HepG2 (cell line): ENCODE results near the gene MAB21L4. TPM values are rescaled to one million over a fixed set of nuclear protein-coding genes. Genes with fewer than 3 reads are reported as not detected.
A peak's percentile ranks its signal among the peaks of the same experiment; 100 is the strongest.

Experiments
- CTCF ChIP-seq: sonication (generic); formaldehyde crosslinking; IDR thresholded peaks from 2 replicates; pipeline ENCODE4 v1.5.0; 2020; ENCODE audit warnings: mild to moderate bottlenecking, missing genetic modification reagents, moderate library complexity
- DMTF1 ChIP-seq: sonication (generic); formaldehyde crosslinking; IDR thresholded peaks from 2 replicates; pipeline ENCODE4 v1.4.0; 2020; ENCODE audit warnings: mild to moderate bottlenecking, missing genetic modification reagents
- EED ChIP-seq: sonication (generic); formaldehyde crosslinking; IDR thresholded peaks from 2 replicates; pipeline ENCODE4 v1.5.0; 2020; ENCODE audit warnings: mild to moderate bottlenecking, missing genetic modification reagents
- ESRRA ChIP-seq: sonication (generic); formaldehyde crosslinking; IDR thresholded peaks from 2 replicates; pipeline ENCODE4 v1.5.1; 2020; ENCODE audit warnings: mild to moderate bottlenecking, low read depth, missing genetic modification reagents
- FOXA1 ChIP-seq, 2 experiments: fragments of 450-650 bp in 1 of 2; sonication (generic) in 1 of 2; formaldehyde crosslinking in 1 of 2; IDR thresholded peaks; 2 replicates each; pipeline versions ENCODE4 v1.4.0 to v1.6.1; 2016 to 2020; ENCODE audit warnings: missing genetic modification reagents in 1 of 2
- GPN1 ChIP-seq: sonication (generic); formaldehyde crosslinking; IDR thresholded peaks from 2 replicates; pipeline ENCODE4 v1.5.1; 2020; ENCODE audit warnings: missing genetic modification reagents, borderline replicate concordance
- GTF2F1 ChIP-seq: fragments of 150-350 bp; IDR thresholded peaks from 2 replicates; pipeline ENCODE4 v1.6.1; 2014; ENCODE audit warnings: low read length
- JUN ChIP-seq: sonication (generic); formaldehyde crosslinking; IDR thresholded peaks from 2 replicates; pipeline ENCODE4 v1.4.0; 2020; ENCODE audit warnings: mild to moderate bottlenecking, missing genetic modification reagents
- MAZ ChIP-seq, 2 experiments: sonication (generic) in 1 of 2; formaldehyde crosslinking in 1 of 2; IDR thresholded peaks; 2 replicates each; pipeline versions ENCODE4 v1.5.0 to v1.6.1; 2012 to 2020; ENCODE audit warnings: low read depth in 2 of 2, mild to moderate bottlenecking in 2 of 2, borderline replicate concordance in 1 of 2, improper control_type of control experiment in 1 of 2, low read length in 1 of 2, missing genetic modification reagents in 1 of 2, moderate library complexity in 1 of 2
- NONO ChIP-seq, 2 experiments: fragments of 450-650 bp in 1 of 2; sonication (generic) in 1 of 2; formaldehyde crosslinking in 1 of 2; IDR thresholded peaks in 1 of 2; conservative IDR thresholded peaks in 1 of 2; 2 replicates each; pipeline versions ENCODE4 v1.6.1 to v1.8.0; 2017 to 2022; ENCODE audit warnings: mild to moderate bottlenecking in 1 of 2, missing genetic modification reagents in 1 of 2, moderate library complexity in 1 of 2
- SKI ChIP-seq: fragments of 450-650 bp; IDR thresholded peaks from one replicate; pipeline ENCODE4 v1.6.1; 2018; ENCODE audit warnings: mild to moderate bottlenecking; ENCODE audit not compliant: partially characterized antibody
- WIZ ChIP-seq: sonication (generic); formaldehyde crosslinking; IDR thresholded peaks from 2 replicates; pipeline ENCODE4 v1.5.1; 2020; ENCODE audit warnings: mild to moderate bottlenecking, missing genetic modification reagents
- YEATS4 ChIP-seq: sonication (generic); formaldehyde crosslinking; IDR thresholded peaks from 2 replicates; pipeline ENCODE4 v1.4.0; 2020; ENCODE audit warnings: missing genetic modification reagents, borderline replicate concordance
- ZBTB10 ChIP-seq: sonication (generic); formaldehyde crosslinking; IDR thresholded peaks from 2 replicates; pipeline ENCODE4 v1.4.0; 2020; ENCODE audit warnings: missing genetic modification reagents, borderline replicate concordance
- ZNF160 ChIP-seq: sonication (generic); formaldehyde crosslinking; IDR thresholded peaks from 2 replicates; pipeline ENCODE4 v1.8.0; 2022; ENCODE audit warnings: mild to moderate bottlenecking, inconsistent platforms, missing genetic modification reagents
- ZNF224 ChIP-seq: sonication (generic); formaldehyde crosslinking; IDR thresholded peaks from 2 replicates; pipeline ENCODE4 v1.5.0; 2020; ENCODE audit warnings: mild to moderate bottlenecking, missing genetic modification reagents
- ZNF460 ChIP-seq: sonication (generic); formaldehyde crosslinking; IDR thresholded peaks from 2 replicates; pipeline ENCODE4 v1.5.1; 2020; ENCODE audit warnings: missing genetic modification reagents, mild to moderate bottlenecking, borderline replicate concordance
- ZNF563 ChIP-seq: sonication (generic); formaldehyde crosslinking; IDR thresholded peaks from 2 replicates; pipeline ENCODE4 v1.8.0; 2022; ENCODE audit warnings: mild to moderate bottlenecking, moderate library complexity, missing genetic modification reagents
- ZNF605 ChIP-seq: sonication (generic); formaldehyde crosslinking; IDR thresholded peaks from 2 replicates; pipeline ENCODE4 v1.8.0; 2022; ENCODE audit warnings: mild to moderate bottlenecking, missing genetic modification reagents
- ZNF629 ChIP-seq: sonication (generic); formaldehyde crosslinking; conservative IDR thresholded peaks from 2 replicates; pipeline ENCODE4 v1.5.0; 2020; ENCODE audit warnings: missing genetic modification reagents
- ZSCAN21 ChIP-seq: sonication (generic); formaldehyde crosslinking; IDR thresholded peaks from 2 replicates; pipeline ENCODE4 v1.8.0; 2022; ENCODE audit warnings: mild to moderate bottlenecking, missing genetic modification reagents, moderate library complexity, borderline replicate concordance
- polyA plus RNA-seq, 8 experiments: library from polyadenylated mRNA; depleted of rRNA in 3 of 8; stranded (reverse) in 7 of 8; unstranded in 1 of 8; fragments of >200 nt; fragmentation: Illumina TruSeq in 4 of 8; extraction: Trizol in 4 of 8; gene quantifications; 2 replicates each; pipeline versions ENCODE4 v1.2.1 to v1.2.3, GENCODE V29; 2011 to 2016; ENCODE audit warnings: low read depth in 4 of 8, missing spikeins in 1 of 8, mixed read lengths in 1 of 8; ENCODE audit not compliant: insufficient read depth in 1 of 8
- total RNA-seq, 5 experiments: library from RNA; depleted of rRNA; stranded (reverse); fragments of >200 nt; fragmentation: Illumina TruSeq; extraction: Trizol; gene quantifications; 2 replicates each; pipeline ENCODE4 v1.2.3, GENCODE V29; 2016; ENCODE audit warnings: low read depth in 1 of 5

The MAB21L4 gene
- total and polyA plus RNA-seq, 2 of the 13 experiments (the other 11 are each of a cell fraction or from before 2014, with no cell fraction given): 3.0 to 14.0 TPM

GRCh38 chr2:240896871-240897692 lies 1.1 kb upstream of the MAB21L4 start (continued):
- TF ChIP-seq GPN1 (CRISPR knock-in tag): no peak
- TF ChIP-seq MAZ (IDR thresholded peaks at IDR 0.05; ENCODE audit: borderline replicate concordance, low read depth, low read length): no peak
- TF ChIP-seq MAZ (CRISPR knock-in tag; IDR thresholded peaks at IDR 0.05; ENCODE audit: low read depth): no peak
- no peak for TF ChIP-seq ZNF629
- TF ChIP-seq DMTF1 (CRISPR knock-in tag): no peak
- TF ChIP-seq SKI: no peak
- TF ChIP-seq YEATS4 (CRISPR knock-in tag): peak; percentile 58; the same call in 1 of the 2 replicates
- TF ChIP-seq ZNF460: no peak
- TF ChIP-seq JUN: no peak
- TF ChIP-seq ESRRA (CRISPR knock-in tag): no peak; the same call in 1 of the 2 replicates
- TF ChIP-seq ZSCAN21 (CRISPR knock-in tag): peak; percentile 50; the same call in 1 of the 2 replicates
- TF ChIP-seq ZNF605 (CRISPR knock-in tag): no peak
- TF ChIP-seq NONO (IDR thresholded peaks at IDR 0.05): no peak
- peak; percentile 88 for TF ChIP-seq NONO (CRISPR knock-in tag; conservative IDR thresholded peaks at IDR 0.05)
- TF ChIP-seq FOXA1 (IDR thresholded peaks at IDR 0.05): no peak
- TF ChIP-seq FOXA1 (CRISPR knock-in tag; IDR thresholded peaks at IDR 0.05): no peak
- peak; percentile 72; the same call in 1 of the 2 replicates for TF ChIP-seq ZBTB10 (CRISPR knock-in tag)
- peak; percentile 37; the same call in 1 of the 2 replicates for TF ChIP-seq CTCF (CRISPR knock-in tag)
- no peak for TF ChIP-seq WIZ (CRISPR knock-in tag)
- TF ChIP-seq GTF2F1: no peak
- TF ChIP-seq EED: no peak; the same call in 1 of the 2 replicates
- TF ChIP-seq ZNF563: peak; percentile 79; the same call in 1 of the 2 replicates
- TF ChIP-seq ZNF160: no peak
- no peak for TF ChIP-seq ZNF224 (CRISPR knock-in tag)
